Body of pancreas (tissue), 4 donors: Measurements from ENCODE around the gene RNF149. TPM values are rescaled to one million over a fixed set of nuclear protein-coding genes. Genes with fewer than 3 reads are reported as not detected.
"Not testable (repeated sequence)": the region's sequence is repeated elsewhere in the genome, so short reads cannot be mapped to it uniquely, and the experiment has no call there.

Source experiments
- ATAC-seq: fragments of 150-250 bp; one replicate; pipeline ENCODE4 v1.9.1; 2016
- DNase-seq, 4 donors: peaks; one replicate each; pipeline ENCODE4 v3.0.0-alpha.2; 2019
- H3K27ac ChIP-seq, 4 donors: fragments of 200-600 bp; sonication (generic); 1 replicate in 3 of 4; 2 replicates in 1 of 4; pipeline versions ENCODE4 v1.5.1 to v1.6.1; 2016 to 2019; ENCODE audit warnings: mild to moderate bottlenecking in 1 of 4, mixed read lengths in 1 of 4, moderate library complexity in 1 of 4
- H3K27me3 ChIP-seq, 2 donors: fragments of 200-600 bp; sonication (generic); one replicate each; pipeline ENCODE4 v1.6.0; 2016; ENCODE audit warnings: mild to moderate bottlenecking in 1 of 2
- H3K36me3 ChIP-seq, 2 donors: fragments of 200-600 bp; sonication (generic); replicated peaks in 1 of 2; 2 replicates each; pipeline ENCODE4 v1.5.1; 2016; ENCODE audit warnings: low read depth in 2 of 2; ENCODE audit not compliant: insufficient read depth in 1 of 2
- H3K4me1 ChIP-seq: fragments of 200-600 bp; sonication (generic); one replicate; pipeline ENCODE4 v1.6.0; 2016
- H3K4me3 ChIP-seq, 2 donors: fragments of 200-600 bp; sonication (generic); 1 replicate in 1 of 2; 2 replicates in 1 of 2; pipeline ENCODE4 v1.5.1; 2016 to 2019
- H3K9me3 ChIP-seq, 3 donors: fragments of 200-600 bp; sonication (generic); 1 replicate in 2 of 3; 2 replicates in 1 of 3; pipeline ENCODE4 v1.5.1; 2016
- CTCF ChIP-seq, 7 experiments: fragments of 450-650 bp in 4 of 7; fragments of 200-600 bp in 3 of 7; sonication (generic) in 3 of 7; IDR thresholded peaks; one replicate each; pipeline ENCODE4 v1.5.1; 2016 to 2019; ENCODE audit warnings: antibody characterized with exemption in 7 of 7
- POLR2A ChIP-seq, 3 donors: fragments of 450-650 bp; IDR thresholded peaks; one replicate each; pipeline ENCODE4 v1.6.1; 2016; ENCODE audit warnings: antibody characterized with exemption in 3 of 3, mild to moderate bottlenecking in 2 of 3
- WGBS, 2 donors: methylation state at CpG; one replicate each; pipeline ENCODE4 v1.1.5; 2017; 5-methylcytosine and 5-hydroxymethylcytosine counted together
- intact Hi-C: fragments of 100-400 bp; cut with DNase I; formaldehyde crosslinking; loops from one replicate; pipeline ENCODE4 v1.15.1; 2023
- total RNA-seq, 2 donors: library from RNA; depleted of rRNA; stranded (reverse); fragments of >200 nt; gene quantifications; one replicate each; pipeline ENCODE4 v1.1.0, GENCODE V29; 2016

RNF149 gene
- total RNA-seq, 2 donors from 2014 or later = 38.6 to 47.7 TPM

DNA sequence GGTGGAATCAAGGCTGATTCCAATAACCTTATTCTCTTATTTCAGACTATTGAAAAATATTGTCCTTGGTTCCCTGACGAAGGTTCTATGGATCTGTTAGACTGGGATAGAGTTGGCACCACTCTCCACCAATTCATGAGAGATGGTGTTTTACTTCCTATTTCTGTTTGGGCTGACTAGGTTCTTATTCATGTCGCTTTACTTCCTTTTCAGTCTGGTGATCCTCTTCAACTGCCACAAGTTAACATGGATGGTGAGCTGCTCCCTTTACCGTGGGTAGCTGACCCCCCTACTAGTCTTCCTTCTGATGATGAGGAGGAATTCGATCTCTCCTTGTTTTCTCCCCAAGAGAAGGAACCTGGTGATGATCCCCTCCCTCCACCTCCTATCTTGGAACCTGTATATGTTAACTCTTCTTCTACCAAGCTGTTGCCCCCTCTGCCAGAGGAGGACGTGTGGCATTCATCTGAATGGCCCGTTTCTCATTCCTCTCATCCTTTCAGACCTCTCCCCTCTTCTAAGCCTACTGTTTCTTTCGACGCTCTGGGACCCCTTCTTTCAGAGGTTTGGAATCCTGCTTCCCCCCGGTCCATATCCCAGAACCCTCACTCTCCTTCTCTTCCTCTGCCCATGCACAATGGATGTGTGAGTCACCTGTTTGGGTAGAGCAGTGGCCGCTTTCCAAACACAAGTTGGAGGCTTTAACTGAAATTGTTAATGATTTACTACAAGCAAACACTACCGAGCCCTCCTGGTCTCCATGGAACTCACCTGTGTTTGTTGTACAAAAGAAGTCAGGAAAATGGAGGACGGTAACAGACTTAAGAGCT is 69.4 kb downstream of the RNF149 start:
- Histone ChIP-seq H3K27ac (peak overlapping the region; percentile 89 to 95 (median 92)), H3K36me3 (no peaks in the 10 kb centered on the region), H3K4me3 (no peak overlapping the region), H3K4me1 (peaks cover 57% of the 10 kb centered on the region), H3K9me3 (no peaks in the 10 kb centered on the region), H3K27me3 (no peaks in the 10 kb centered on the region)
- DNase-seq (peak; percentile 88 to 96 (median 94)), ATAC-seq (peak; percentile 93)
- peak in 2 of 3 donors; percentile 73 to 77 for TF ChIP-seq POLR2A (IDR thresholded peaks at IDR 0.05)
- TF ChIP-seq CTCF (IDR thresholded peaks at IDR 0.05) = no peak
- intact Hi-C loops = no loop called here
- WGBS, 2 donors = 16 to 17% methylated on average over 12 of the region's 12 CpGs

GRCh38 chr2:101237944-101238343 is 70.6 kb downstream of the RNF149 start:
- H3K36me3 ChIP-seq, intact Hi-C loops, H3K27me3 ChIP-seq, H3K9me3 ChIP-seq, DNase-seq, ATAC-seq, H3K4me3 ChIP-seq: not testable (repeated sequence)
- Histone ChIP-seq H3K4me1 (peaks cover 61% of the 10 kb centered on the region), H3K27ac (peak overlapping the region in 3 of 4 donors; percentile 43 to 95 (median 89))
- WGBS, 2 donors = 49 to 52% methylated on average over 5 of the region's 5 CpGs

- Histone ChIP-seq H3K27ac (peak overlapping the region in 3 of 4 donors; percentile 81 to 88 (median 86)), H3K4me1 (peaks cover 52% of the 10 kb centered on the region)
- H3K36me3 ChIP-seq, H3K27me3 ChIP-seq, DNase-seq, H3K4me3 ChIP-seq, ATAC-seq, intact Hi-C loops, H3K9me3 ChIP-seq: not testable (repeated sequence)
- WGBS, 2 donors = 76 to 95% methylated on average over 1 of the region's 1 CpG
Observed at GRCh38 chr2:101235956-101236355, 72.5 kb downstream of the RNF149 start.

GRCh38 chr2:101234169-101234938 is 74.1 kb downstream of the RNF149 start:
- DNase-seq = peak; percentile 42 to 79 (median 62)
- H3K36me3 ChIP-seq = no peaks in the 10 kb centered on the region
- H3K27me3 ChIP-seq = no peaks in the 10 kb centered on the region
- no peak overlapping the region for H3K4me3 ChIP-seq
- peak; percentile 67 for ATAC-seq
- H3K4me1 ChIP-seq = peaks cover 52% of the 10 kb centered on the region
- peak overlapping the region; percentile 50 to 88 (median 84) for H3K27ac ChIP-seq
- WGBS, 2 donors = 21 to 22% methylated on average over 12 of the region's 12 CpGs
- no peaks in the 10 kb centered on the region for H3K9me3 ChIP-seq
- TF ChIP-seq CTCF (IDR thresholded peaks at IDR 0.05) (no peak), POLR2A (IDR thresholded peaks at IDR 0.05) (no peak)
- intact Hi-C loops = no loop called here

DNA sequence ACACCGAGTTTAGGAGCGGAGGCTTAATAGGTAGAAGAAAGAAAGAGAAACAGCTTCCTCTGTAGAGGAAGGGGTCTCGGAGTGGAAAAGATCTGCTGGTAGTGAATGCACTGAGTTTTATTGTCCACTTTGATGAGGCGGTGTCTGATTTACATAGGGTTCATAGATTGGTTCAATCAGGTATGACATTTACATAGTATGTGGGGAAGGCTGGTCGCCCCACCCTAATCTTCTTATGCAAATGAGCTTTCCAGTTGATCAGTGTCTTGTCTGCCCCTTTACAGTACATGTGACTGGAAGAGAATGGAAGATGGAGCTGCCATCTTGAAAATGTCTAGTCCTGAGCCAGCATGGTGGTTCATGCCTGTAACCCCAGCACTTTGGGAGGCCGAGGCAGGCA is 75.7 kb downstream of the RNF149 start:
- TF ChIP-seq CTCF (IDR thresholded peaks at IDR 0.05) (no peak), POLR2A (IDR thresholded peaks at IDR 0.05) (no peak)
- 93 to 94% methylated on average over 6 of the region's 6 CpGs for WGBS, 2 donors
- H3K36me3 ChIP-seq = no peaks in the 10 kb centered on the region
- ATAC-seq (no peak), DNase-seq (no peak)
- no peaks in the 10 kb centered on the region for H3K27me3 ChIP-seq
- H3K4me1 ChIP-seq = peaks cover 37% of the 10 kb centered on the region
- H3K9me3 ChIP-seq = no peaks in the 10 kb centered on the region
- peak overlapping the region in 2 of 4 donors; percentile 15 to 88 for H3K27ac ChIP-seq
- H3K4me3 ChIP-seq = no peak overlapping the region
- intact Hi-C loops = no loop called here
